ENCODE measurements around the gene PKIB.

PKIB gene

GRCh38 chr6:122749451-122750050, 139.3 kb downstream of the PKIB start:
- no peak for TF ChIP-seq ZFX (IDR thresholded peaks at IDR 0.05)
- no peak for TF ChIP-seq CTCF (conservative IDR thresholded peaks at IDR 0.05)
- no peak overlapping the region for H3K27ac ChIP-seq

GRCh38 chr6:122751326-122751725, 141.1 kb downstream of the PKIB start:
- no peak for TF ChIP-seq ZFX (IDR thresholded peaks at IDR 0.05)
- TF ChIP-seq CTCF (conservative IDR thresholded peaks at IDR 0.05), result no peak

GRCh38 chr6:122752459-122752858, 142.3 kb downstream of the PKIB start:
- no peak overlapping the region for H3K27ac ChIP-seq

More at GRCh38 chr6:122751326-122751725, 141.1 kb downstream of the PKIB start:
- no peak overlapping the region for H3K27ac ChIP-seq

GRCh38 chr6:122753000-122753687, 142.9 kb downstream of the PKIB start:
- no peak overlapping the region for H3K27ac ChIP-seq
- TF ChIP-seq ZFX (IDR thresholded peaks at IDR 0.05), result no peak
- TF ChIP-seq CTCF (conservative IDR thresholded peaks at IDR 0.05), result no peak

More at GRCh38 chr6:122752459-122752858, 142.3 kb downstream of the PKIB start:
- TF ChIP-seq CTCF (conservative IDR thresholded peaks at IDR 0.05) (no peak), ZFX (IDR thresholded peaks at IDR 0.05) (no peak)

GRCh38 chr6:122753688-122754056, 143.5 kb downstream of the PKIB start:
- no peak overlapping the region for H3K27ac ChIP-seq
- TF ChIP-seq ZFX (IDR thresholded peaks at IDR 0.05) (no peak), CTCF (conservative IDR thresholded peaks at IDR 0.05) (no peak)

- no peak for TF ChIP-seq ZFX (IDR thresholded peaks at IDR 0.05)
- TF ChIP-seq CTCF (conservative IDR thresholded peaks at IDR 0.05), result no peak
- no peak overlapping the region for H3K27ac ChIP-seq
Measured at GRCh38 chr6:122754191-122754731, 144.1 kb downstream of the PKIB start.

- TF ChIP-seq ZFX (IDR thresholded peaks at IDR 0.05), result no peak
- TF ChIP-seq CTCF (conservative IDR thresholded peaks at IDR 0.05), result no peak
- no peak overlapping the region for H3K27ac ChIP-seq
Measured at GRCh38 chr6:122755901-122756300, 145.7 kb downstream of the PKIB start.
